SU-DHL-6 (cell line): Measurements from ENCODE around the gene GALNT16.
"Not testable (repeated sequence)": the region's sequence is repeated elsewhere in the genome, so short reads cannot be mapped to it uniquely, and the experiment has no call there.

ENCODE experiments used
- H2AFZ ChIP-seq: fragments of 200-600 bp; sonication (generic); 2 replicates; pipeline ENCODE4 v1.6.1; 2014; ENCODE audit warnings: low read depth, mild to moderate bottlenecking, moderate library complexity, mixed read lengths, antibody characterized with exemption, low read length; ENCODE audit not compliant: severe bottlenecking
- H3F3A ChIP-seq: fragments of 200-600 bp; shearing (Covaris generic); 2 replicates; pipeline ENCODE4 v1.6.0; 2016; ENCODE audit warnings: antibody characterized with exemption, mild to moderate bottlenecking; ENCODE audit not compliant: insufficient read depth
- H3K27ac ChIP-seq: fragments of 200-600 bp; sonication (generic); 2 replicates; pipeline ENCODE4 v1.5.1; 2016; ENCODE audit warnings: low read depth, mild to moderate bottlenecking, low read length, moderate library complexity, mixed read lengths
- H3K27me3 ChIP-seq: fragments of 200-600 bp; sonication (generic), shearing (Covaris generic); 2 replicates; pipeline ENCODE4 v1.6.0; 2014; ENCODE audit warnings: mild to moderate bottlenecking, low read length
- H3K36me3 ChIP-seq: fragments of 200-600 bp; sonication (generic); 2 replicates; pipeline ENCODE4 v1.6.1; 2014; ENCODE audit warnings: mild to moderate bottlenecking, low read length, mixed read lengths
- H3K4me2 ChIP-seq: fragments of 300-600, 200-600 bp; shearing (Covaris generic), sonication (generic); 2 replicates; pipeline ENCODE4 v1.6.0; 2014; ENCODE audit warnings: low read length, low read depth, mild to moderate bottlenecking; ENCODE audit not compliant: poor library complexity, severe bottlenecking
- H3K4me3 ChIP-seq: fragments of 200-600 bp; sonication (generic); 2 replicates; pipeline ENCODE4 v1.5.1; 2014; ENCODE audit warnings: antibody characterized with exemption, low read length, mild to moderate bottlenecking, mixed read lengths; ENCODE audit not compliant: insufficient read depth, poor library complexity, severe bottlenecking
- H3K79me2 ChIP-seq: fragments of 200-600 bp; sonication (generic); 2 replicates; pipeline ENCODE4 v1.6.1; 2014; ENCODE audit warnings: mild to moderate bottlenecking, low read length, moderate library complexity; ENCODE audit not compliant: insufficient read depth
- H3K9ac ChIP-seq: fragments of 200-600 bp; sonication (generic); 2 replicates; pipeline ENCODE4 v1.7.0; 2014; ENCODE audit warnings: mild to moderate bottlenecking, low read length
- H3K9me2 ChIP-seq: fragments of 200-600 bp; sonication (generic); replicated peaks from 2 replicates; pipeline ENCODE4 v1.6.1; 2014; ENCODE audit warnings: low read length; ENCODE audit not compliant: insufficient read depth
- H3K9me3 ChIP-seq: fragments of 200-600 bp; sonication (generic); 2 replicates; pipeline ENCODE4 v1.6.1; 2014; ENCODE audit warnings: low read length, mixed read lengths; ENCODE audit not compliant: insufficient read depth
- H4K20me1 ChIP-seq: fragments of 200-600 bp; sonication (generic); 2 replicates; pipeline ENCODE4 v1.6.1; 2014; ENCODE audit warnings: low read depth, mild to moderate bottlenecking, antibody characterized with exemption, low read length, moderate library complexity, mixed read lengths
- CTCF ChIP-seq: fragments of 200-600 bp; sonication (generic); IDR thresholded peaks from one replicate; pipeline ENCODE4 v1.5.1; 2017; ENCODE audit warnings: antibody characterized with exemption, mild to moderate bottlenecking, low read length, moderate library complexity; ENCODE audit not compliant: insufficient read depth, poor library complexity, severe bottlenecking
- EZH2phosphoT487 ChIP-seq: fragments of 200-600 bp; sonication (generic), shearing (Covaris generic); conservative IDR thresholded peaks from 2 replicates; pipeline ENCODE4 v1.6.1; 2018; ENCODE audit warnings: mild to moderate bottlenecking, antibody characterized with exemption, low read length, moderate library complexity, mixed read lengths

Gene GALNT16

GRCh38 chr14:69288011-69288771 lies 28.2 kb downstream of the GALNT16 start:
- Histone ChIP-seq H3K9ac (no peak overlapping the region), H3F3A (no peaks in the 10 kb centered on the region), H3K9me2 (no peaks in the 10 kb centered on the region), H3K27me3 (no peaks in the 10 kb centered on the region), H3K27ac (no peak overlapping the region), H2AFZ (no peak overlapping the region), H3K79me2 (no peaks in the 10 kb centered on the region), H4K20me1 (no peaks in the 10 kb centered on the region), H3K4me3 (no peak overlapping the region), H3K9me3 (no peaks in the 10 kb centered on the region), H3K4me2 (no peak overlapping the region), H3K36me3 (no peaks in the 10 kb centered on the region)
- TF ChIP-seq CTCF, result no peak
- no peak for TF ChIP-seq EZH2phosphoT487

GRCh38 chr14:69288956-69289705 lies 29.2 kb downstream of the GALNT16 start:
- H2AFZ ChIP-seq, result no peak overlapping the region
- H3K27ac ChIP-seq, result no peak overlapping the region
- H3K9me3 ChIP-seq, result no peaks in the 10 kb centered on the region
- no peaks in the 10 kb centered on the region for H3K27me3 ChIP-seq
- no peaks in the 10 kb centered on the region for H4K20me1 ChIP-seq
- no peak overlapping the region for H3K4me2 ChIP-seq
- H3F3A ChIP-seq, result no peaks in the 10 kb centered on the region
- no peaks in the 10 kb centered on the region for H3K79me2 ChIP-seq
- no peaks in the 10 kb centered on the region for H3K36me3 ChIP-seq
- TF ChIP-seq CTCF, result no peak
- no peak for TF ChIP-seq EZH2phosphoT487
- no peak overlapping the region for H3K4me3 ChIP-seq
- H3K9ac ChIP-seq, result no peak overlapping the region
- H3K9me2 ChIP-seq, result no peaks in the 10 kb centered on the region

GRCh38 chr14:69289811-69290520 lies 30.0 kb downstream of the GALNT16 start:
- Histone ChIP-seq H3K9me2 (no peaks in the 10 kb centered on the region), H2AFZ (no peak overlapping the region), H3K4me3 (no peak overlapping the region), H3K36me3 (no peaks in the 10 kb centered on the region), H3K9me3 (no peaks in the 10 kb centered on the region), H3K27me3 (no peaks in the 10 kb centered on the region), H3K9ac (no peak overlapping the region), H3F3A (no peaks in the 10 kb centered on the region), H3K79me2 (no peaks in the 10 kb centered on the region), H3K27ac (no peak overlapping the region), H4K20me1 (no peaks in the 10 kb centered on the region), H3K4me2 (no peak overlapping the region)
- TF ChIP-seq EZH2phosphoT487 (no peak), CTCF (no peak)

- not testable (repeated sequence) for H3K27me3 ChIP-seq, H4K20me1 ChIP-seq, H3K4me3 ChIP-seq
These were observed 30.9 kb downstream of the GALNT16 start for GRCh38 chr14:69290881-69291280.

More at GRCh38 chr14:69290881-69291280, 30.9 kb downstream of the GALNT16 start:
- not testable (repeated sequence) for H3K27ac ChIP-seq, H3K9me2 ChIP-seq, H3K4me2 ChIP-seq, H3K36me3 ChIP-seq, H3F3A ChIP-seq, H2AFZ ChIP-seq, H3K9ac ChIP-seq, H3K9me3 ChIP-seq, H3K79me2 ChIP-seq
